ENCODE results near the gene WASHC4. TPM values are rescaled to one million over a fixed set of nuclear protein-coding genes. Genes with fewer than 3 reads are reported as not detected.

The WASHC4 gene, protein sequence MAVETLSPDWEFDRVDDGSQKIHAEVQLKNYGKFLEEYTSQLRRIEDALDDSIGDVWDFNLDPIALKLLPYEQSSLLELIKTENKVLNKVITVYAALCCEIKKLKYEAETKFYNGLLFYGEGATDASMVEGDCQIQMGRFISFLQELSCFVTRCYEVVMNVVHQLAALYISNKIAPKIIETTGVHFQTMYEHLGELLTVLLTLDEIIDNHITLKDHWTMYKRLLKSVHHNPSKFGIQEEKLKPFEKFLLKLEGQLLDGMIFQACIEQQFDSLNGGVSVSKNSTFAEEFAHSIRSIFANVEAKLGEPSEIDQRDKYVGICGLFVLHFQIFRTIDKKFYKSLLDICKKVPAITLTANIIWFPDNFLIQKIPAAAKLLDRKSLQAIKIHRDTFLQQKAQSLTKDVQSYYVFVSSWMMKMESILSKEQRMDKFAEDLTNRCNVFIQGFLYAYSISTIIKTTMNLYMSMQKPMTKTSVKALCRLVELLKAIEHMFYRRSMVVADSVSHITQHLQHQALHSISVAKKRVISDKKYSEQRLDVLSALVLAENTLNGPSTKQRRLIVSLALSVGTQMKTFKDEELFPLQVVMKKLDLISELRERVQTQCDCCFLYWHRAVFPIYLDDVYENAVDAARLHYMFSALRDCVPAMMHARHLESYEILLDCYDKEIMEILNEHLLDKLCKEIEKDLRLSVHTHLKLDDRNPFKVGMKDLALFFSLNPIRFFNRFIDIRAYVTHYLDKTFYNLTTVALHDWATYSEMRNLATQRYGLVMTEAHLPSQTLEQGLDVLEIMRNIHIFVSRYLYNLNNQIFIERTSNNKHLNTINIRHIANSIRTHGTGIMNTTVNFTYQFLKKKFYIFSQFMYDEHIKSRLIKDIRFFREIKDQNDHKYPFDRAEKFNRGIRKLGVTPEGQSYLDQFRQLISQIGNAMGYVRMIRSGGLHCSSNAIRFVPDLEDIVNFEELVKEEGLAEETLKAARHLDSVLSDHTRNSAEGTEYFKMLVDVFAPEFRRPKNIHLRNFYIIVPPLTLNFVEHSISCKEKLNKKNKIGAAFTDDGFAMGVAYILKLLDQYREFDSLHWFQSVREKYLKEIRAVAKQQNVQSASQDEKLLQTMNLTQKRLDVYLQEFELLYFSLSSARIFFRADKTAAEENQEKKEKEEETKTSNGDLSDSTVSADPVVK
- total RNA-seq (10 to 100 TPM; 55.3 to 57.7 TPM), polyA plus RNA-seq (ENCODE audit: insufficient read depth, low read depth, low replicate concordance) (17.4 TPM)
- long read RNA-seq, donor 1, partial matches to known transcripts, result 12 of 13 reads
- long read RNA-seq, donor 1, other reads (novel, unspliced or antisense), result 0 of 13 reads
- long read RNA-seq, donor 2, result 0 reads

DNA sequence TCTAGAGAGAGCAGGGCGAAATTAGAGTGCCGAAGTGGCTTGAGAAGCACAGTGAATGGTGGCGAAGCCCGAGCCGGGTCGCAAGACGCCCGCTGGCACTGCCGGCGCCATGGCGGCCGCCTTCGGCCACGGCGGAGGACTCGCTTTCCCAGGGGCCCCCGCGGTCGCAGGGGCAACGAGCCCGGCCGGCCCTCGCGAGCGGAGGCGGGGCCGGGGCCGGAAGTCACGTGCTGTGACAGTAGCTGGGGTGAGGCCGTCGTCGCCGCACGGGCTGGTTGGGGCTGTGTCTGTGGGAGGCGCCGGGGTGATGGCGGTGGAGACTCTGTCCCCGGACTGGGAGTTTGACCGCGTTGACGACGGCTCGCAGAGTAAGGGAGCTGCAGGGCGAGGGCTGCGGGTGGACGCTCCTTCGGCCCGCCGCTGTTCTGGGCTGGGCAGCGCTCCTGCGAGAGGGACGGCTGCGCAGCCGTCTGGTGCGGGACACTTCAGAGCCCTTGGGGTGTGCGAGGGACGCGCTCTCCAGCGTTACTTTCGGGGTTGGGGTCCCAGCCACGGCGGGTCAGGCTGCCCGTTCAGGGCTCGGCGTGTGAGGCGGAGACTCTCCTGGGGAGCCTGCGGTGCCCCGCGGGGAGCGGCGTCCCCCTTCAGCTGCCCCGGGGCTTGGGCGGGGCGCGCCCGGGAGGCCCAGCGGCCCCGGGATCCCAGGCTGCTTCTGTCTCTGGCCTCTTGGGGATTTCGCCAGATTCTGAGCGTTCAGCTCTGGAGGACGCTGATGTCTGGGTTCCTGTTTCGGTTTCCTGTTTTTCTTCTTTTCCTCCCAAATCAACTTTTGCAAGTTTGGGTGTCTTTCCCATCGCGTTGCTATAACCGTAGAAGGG lies at the start of gene WASHC4:
Gene WASHC4 (plus strand): TSS at position 238 of the 878 bp plus-strand sequence. CDS start 70 bp downstream, at position 308.
- WGBS, 2 donors, result 0% methylated on average over 41 to 58 of the region's 85 CpGs
- no peaks in the 10 kb centered on the region for H3K4me1 ChIP-seq

DNA sequence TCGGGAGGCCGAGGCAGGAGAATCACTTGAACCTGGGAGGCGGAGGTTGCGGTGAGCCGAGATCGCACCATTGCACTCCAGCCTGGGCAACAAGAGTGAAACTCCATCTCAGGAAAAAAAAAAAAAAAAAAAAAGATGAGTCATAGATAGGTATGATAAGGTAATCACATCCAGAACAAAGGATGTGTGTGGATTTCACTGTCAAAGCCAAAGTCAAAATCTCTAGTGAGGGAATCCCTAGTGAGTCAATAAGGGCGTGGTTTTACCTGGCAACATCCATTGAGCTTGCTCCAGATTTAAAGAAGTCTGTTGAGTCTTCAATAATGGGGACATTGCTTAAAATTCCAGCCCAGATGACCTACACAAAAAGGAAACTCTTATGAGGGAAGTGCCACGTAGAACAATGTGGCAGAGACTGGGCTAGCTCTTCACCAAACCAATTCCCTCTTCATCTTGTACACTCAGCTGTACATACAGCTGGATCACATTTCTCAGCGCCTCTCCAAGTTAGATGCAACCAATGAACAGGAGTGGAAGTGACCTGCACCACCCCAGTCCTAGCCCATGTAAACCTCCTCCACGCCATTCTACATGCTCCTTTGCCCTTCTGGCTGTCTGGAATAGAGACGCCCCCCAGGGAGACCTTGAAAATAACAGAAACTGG lies 46.7 kb upstream of the WASHC4 start:
- TF ChIP-seq POLR2A (IDR thresholded peaks at IDR 0.05), result no peak
- TF ChIP-seq, protein P1, sequence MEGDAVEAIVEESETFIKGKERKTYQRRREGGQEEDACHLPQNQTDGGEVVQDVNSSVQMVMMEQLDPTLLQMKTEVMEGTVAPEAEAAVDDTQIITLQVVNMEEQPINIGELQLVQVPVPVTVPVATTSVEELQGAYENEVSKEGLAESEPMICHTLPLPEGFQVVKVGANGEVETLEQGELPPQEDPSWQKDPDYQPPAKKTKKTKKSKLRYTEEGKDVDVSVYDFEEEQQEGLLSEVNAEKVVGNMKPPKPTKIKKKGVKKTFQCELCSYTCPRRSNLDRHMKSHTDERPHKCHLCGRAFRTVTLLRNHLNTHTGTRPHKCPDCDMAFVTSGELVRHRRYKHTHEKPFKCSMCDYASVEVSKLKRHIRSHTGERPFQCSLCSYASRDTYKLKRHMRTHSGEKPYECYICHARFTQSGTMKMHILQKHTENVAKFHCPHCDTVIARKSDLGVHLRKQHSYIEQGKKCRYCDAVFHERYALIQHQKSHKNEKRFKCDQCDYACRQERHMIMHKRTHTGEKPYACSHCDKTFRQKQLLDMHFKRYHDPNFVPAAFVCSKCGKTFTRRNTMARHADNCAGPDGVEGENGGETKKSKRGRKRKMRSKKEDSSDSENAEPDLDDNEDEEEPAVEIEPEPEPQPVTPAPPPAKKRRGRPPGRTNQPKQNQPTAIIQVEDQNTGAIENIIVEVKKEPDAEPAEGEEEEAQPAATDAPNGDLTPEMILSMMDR (IDR thresholded peaks at IDR 0.05), result no peak
- Histone ChIP-seq H3K36me3 (ENCODE audit: low read depth, missing control alignments) (no peaks in the 10 kb centered on the region), H3K27ac (no peak overlapping the region), H3K4me3 (no peak overlapping the region), H3K27me3 (no peaks in the 10 kb centered on the region), H3K4me1 (no peaks in the 10 kb centered on the region), H3K9me3 (no peaks in the 10 kb centered on the region)
- 92 to 94% methylated on average over 11 of the region's 11 CpGs for WGBS, 2 donors
- intact Hi-C loops (cut with DNase I; ENCODE audit: low total_unique reads), result no loop called here
- DNase-seq, result no peak

More for the DNA sequence above, at the start of gene WASHC4:
- Histone ChIP-seq H3K4me3 (peak within 1 kb of the TSS; percentile 80 to 87), H3K27me3 (no peaks in the 10 kb centered on the region), H3K36me3 (ENCODE audit: low read depth, missing control alignments) (no peaks in the 10 kb centered on the region), H3K9me3 (no peaks in the 10 kb centered on the region), H3K27ac (peak within 1 kb of the TSS; percentile 93 to 94)
- TF ChIP-seq POLR2A (IDR thresholded peaks at IDR 0.05), result peak; percentile 95
- TF ChIP-seq, protein P1 (IDR thresholded peaks at IDR 0.05), result peak in 1 of 3 experiments; percentile 9
- DNase-seq, result peak; percentile 97
- intact Hi-C loops (cut with DNase I; ENCODE audit: low total_unique reads), result no loop called here

DNA sequence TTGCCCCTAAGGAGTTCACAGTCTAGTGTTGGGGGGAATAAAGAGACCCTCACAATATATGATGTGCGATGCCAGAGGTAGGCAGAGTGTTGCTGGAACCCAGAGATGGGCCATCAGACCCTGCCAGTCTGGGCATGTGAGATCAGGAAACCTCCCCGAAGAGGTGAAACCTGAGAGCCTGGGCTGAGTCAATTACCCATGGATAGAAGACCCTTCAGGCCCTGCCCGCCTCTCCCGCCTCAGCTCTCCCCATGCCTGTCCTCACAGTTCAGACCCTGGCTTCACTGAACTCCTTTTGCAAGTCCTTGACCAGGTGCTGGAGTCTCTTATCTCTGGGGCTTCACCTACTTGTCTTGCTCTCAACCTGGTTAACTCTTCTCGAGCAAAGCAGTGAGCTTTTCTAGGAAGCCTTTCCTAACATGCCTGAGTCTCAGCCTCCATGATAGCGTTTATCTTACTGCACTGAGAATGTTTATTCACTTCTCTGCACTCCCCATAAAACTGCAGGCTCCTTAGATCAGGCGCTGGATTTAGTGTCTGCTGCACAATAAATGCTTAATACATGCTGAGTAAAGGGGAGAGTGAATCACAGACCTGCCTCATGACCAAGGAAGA lies 42.9 kb upstream of the WASHC4 start:
- WGBS, 2 donors, result 84 to 86% methylated on average over 5 to 7 of the region's 7 CpGs
- H3K4me1 ChIP-seq, result no peaks in the 10 kb centered on the region
- TF ChIP-seq, protein P1 (IDR thresholded peaks at IDR 0.05), result no peak
- no peak for TF ChIP-seq POLR2A (IDR thresholded peaks at IDR 0.05)
- no peaks in the 10 kb centered on the region for H3K27me3 ChIP-seq
- intact Hi-C loops (cut with DNase I; ENCODE audit: low total_unique reads), result no loop called here
- DNase-seq, result no peak
- H3K27ac ChIP-seq, result no peak overlapping the region
- H3K9me3 ChIP-seq, result no peaks in the 10 kb centered on the region
- no peaks in the 10 kb centered on the region for H3K36me3 ChIP-seq (ENCODE audit: low read depth, missing control alignments)
- H3K4me3 ChIP-seq, result no peak overlapping the region

Measured in testis (tissue), 5 donors.